Measurements from ENCODE around the gene NCEH1. TPM values are rescaled to one million over a fixed set of nuclear protein-coding genes. Genes with fewer than 3 reads are reported as not detected.

Gene NCEH1
- 12.2 and 25.1 TPM in 2 replicates for total RNA-seq

GRCh38 chr3:172710664-172711453, at the start of gene NCEH1:
Gene NCEH1, minus strand, starts transcription at chr3:172711067. Its CDS starts 83 bp downstream, at chr3:172710984.

GRCh38 chr3:172750368-172751174, 39.7 kb upstream of the NCEH1 start, which contains the start of gene ECT2:
Gene ECT2, plus strand, starts transcription at chr3:172750726. Its CDS starts 3,805 bp downstream, at chr3:172754531.

Other genes with a start within 250 kb of the NCEH1 start
- gene TNFSF10, start 187.6 kb downstream of the NCEH1 start, total RNA-seq = 1.7 and 6.0 TPM in 2 replicates
- gene ECT2, start 39.7 kb upstream of the NCEH1 start, total RNA-seq = 51.9 and 55.9 TPM in 2 replicates